GM10847 (cell line): ENCODE results near the gene C13orf46.

ENCODE experiments used
- POLR2A ChIP-seq: IDR thresholded peaks from 2 replicates; pipeline ENCODE4 v1.6.1; 2011; ENCODE audit not compliant: insufficient read length; ENCODE audit errors: extremely low read depth

Gene C13orf46

DNA sequence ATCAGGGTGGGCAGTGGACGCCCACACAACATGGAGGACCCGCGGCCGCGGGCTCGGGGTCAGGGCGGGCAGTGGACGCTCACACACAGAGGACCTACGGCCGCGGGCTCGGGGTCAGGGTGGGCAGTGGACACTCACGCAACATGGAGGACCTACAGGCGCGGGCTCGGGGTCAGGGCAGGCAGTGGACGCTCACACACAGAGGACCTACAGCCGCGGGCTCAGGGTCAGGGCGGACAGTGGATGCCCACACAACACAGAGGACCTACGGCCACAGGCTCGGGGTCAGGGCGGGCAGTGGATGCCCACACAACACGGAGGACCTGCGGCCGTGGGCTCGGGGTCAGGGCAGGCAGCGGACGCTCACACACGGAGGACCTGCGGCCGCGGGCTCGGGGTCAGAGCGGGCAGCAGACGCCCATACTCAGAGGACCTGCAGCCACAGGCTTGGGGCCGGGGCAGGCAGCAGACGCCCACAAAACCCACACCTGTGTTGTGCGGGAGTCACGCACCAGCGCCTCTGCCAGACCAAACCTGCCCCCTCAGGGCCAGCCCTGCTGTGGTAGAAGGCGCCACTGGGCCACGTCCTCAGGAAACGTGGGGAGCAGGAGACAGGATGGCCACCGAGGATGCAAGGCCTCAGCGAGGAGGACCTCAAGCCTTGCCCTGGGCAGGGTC, 27.6 kb upstream of the C13orf46 start:
- TF ChIP-seq POLR2A, result no peak

DNA sequence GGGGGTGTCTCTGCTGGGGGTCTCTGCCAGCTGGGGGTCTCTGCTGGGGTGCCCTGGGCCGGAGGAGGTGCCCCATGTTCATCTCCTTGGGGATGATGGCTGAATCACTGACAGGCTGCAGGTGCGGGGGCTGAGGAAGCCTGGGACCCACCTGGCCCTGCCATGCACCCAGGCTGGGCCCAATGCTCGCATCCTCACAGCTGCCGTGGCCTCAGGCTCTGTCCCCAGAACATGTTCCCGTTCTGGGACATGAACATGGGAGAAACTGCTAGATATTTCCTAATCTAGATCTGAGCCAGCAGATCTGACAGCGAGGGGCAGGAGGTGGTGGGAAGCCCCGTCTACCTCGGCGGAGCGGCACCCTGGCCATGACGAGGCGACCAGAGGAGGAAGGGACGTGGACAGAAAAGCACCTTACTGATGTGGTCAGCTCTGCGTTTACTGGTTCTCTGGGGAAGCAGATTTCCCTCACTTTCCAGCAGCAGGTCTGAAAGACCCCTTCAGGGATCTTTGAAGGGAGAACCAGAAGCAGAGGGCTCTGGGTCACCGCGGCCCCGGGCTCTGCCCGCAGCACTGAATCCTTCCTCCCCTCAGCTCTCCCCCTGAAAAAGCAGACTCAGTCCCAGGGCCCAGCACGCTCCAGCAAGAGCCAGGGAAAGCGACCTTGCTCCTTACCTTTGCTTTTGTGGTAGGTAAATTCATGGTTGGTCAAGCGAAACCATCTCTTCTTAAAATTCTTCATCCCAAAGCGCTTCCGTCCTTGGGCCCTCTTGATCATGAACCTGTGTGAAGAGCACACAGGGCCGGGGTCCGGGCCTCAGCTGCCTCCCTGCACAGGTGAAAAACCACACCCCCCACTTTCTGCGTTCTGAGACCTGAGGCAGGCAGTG, 26.5 kb upstream of the C13orf46 start:
- no peak for TF ChIP-seq POLR2A

- no peak for TF ChIP-seq POLR2A
Observed at GRCh38 chr13:113999618-113999910, 25.7 kb upstream of the C13orf46 start.

DNA sequence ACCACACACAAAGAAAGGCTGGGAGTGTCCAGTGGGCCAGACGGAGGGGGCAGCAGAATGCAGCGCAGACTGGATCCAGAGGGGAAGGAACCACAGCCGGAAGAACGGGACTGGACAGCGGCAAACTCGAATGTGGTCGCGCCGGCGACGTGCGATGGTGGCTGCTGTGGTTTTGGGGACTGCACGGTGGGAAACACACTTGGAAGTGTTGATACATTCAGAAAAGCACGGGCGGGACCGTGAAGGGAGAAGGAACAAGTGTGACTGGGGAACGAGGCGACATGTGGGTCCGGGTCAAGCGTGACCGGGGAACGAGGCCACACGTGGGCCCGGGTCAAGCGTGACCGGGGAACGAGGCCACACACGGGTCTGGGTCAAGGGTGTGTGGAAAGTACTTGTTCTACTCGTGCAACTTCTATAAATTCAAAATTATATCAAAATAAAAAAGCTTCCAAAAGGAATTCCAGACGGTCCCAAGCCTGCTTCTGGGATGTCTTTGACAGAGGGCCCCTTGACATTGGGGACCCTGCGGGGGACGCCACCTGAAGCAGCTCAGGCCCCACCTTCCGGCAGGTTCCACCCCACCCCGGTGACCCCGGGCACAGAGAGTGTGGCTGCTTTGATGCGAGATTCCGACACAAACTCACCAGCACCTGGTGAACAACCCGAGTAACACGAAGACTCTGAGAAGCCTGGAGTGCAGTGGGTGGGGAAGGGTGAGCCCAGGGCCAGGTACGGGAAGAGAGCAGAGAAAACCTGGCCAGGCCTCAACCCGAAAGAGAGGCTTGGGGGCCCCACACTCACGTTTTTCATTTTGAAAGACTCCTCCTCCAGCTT, 25.1 kb upstream of the C13orf46 start:
- no peak for TF ChIP-seq POLR2A

GRCh38 chr13:113997845-113998751, 24.2 kb upstream of the C13orf46 start:
- TF ChIP-seq POLR2A, result no peak

DNA sequence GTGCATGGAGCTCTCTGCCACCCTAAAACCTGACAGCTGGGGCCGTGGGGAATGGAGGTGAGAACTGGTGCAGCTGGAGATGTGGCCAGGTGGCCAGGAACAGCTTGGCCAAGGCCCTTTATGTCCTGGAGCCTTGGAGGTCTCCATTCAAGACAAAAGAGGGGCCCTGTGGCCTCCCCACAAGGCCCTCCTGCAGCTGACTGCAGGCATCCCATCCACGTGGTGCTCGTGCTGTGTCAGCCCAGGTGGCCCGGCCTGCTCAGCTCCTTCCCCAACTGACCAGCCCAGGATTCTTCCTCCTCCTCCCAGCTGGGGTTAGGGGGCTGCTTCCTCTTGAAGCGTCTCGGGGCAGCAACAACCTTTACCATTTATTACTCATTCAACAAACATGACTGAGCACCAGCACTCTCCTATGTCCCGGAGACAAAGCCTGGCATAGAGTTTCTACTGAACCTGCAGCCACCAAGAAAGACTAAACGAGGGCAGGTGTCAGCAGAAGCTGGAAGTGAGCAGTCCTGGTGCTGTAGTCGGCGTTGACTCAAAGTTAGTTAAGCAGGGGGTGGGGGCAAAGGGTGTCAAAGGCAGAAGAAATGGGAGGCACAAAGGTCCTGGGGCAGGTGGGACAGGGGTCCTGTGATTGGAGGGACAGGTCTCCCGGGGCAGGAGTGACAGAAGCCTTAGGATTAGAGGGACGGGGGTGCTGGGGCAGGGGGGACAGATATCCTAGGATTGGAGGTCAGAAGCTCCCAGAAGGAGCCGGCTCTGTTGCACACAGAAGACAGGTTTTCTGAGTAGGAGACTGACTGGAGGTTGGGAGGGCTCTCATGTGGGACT, 23.3 kb upstream of the C13orf46 start:
- no peak for TF ChIP-seq POLR2A

- TF ChIP-seq POLR2A, result no peak
Observed at GRCh38 chr13:113996081-113996911, 22.4 kb upstream of the C13orf46 start.

DNA sequence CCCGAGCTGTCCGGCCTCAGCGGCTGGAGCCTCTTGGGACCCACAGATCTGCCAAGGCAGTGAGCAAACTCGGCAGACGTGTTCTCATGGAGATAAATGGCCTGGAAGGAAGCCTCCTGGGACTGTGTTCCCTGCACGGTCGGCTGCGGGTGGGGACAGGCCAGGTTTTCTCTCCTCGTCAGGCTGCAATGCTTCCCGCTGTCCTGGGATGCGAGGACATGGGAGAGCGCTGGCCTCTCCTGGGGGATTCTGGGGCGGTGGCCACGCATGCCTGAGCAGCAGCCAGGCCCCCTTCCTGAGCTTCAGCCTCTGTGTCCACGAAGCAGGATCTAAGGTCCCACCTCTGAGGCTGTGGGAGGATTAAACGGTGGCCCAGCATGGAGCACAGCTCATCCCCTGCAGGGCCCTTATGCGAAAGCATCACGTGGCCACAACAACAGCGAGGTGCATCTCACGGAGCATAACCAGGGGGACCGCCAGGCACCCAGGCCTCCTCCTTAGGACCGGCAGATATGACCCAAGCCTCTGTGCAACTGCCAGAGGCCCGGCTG, 21.2 kb upstream of the C13orf46 start:
- TF ChIP-seq POLR2A, result no peak

DNA sequence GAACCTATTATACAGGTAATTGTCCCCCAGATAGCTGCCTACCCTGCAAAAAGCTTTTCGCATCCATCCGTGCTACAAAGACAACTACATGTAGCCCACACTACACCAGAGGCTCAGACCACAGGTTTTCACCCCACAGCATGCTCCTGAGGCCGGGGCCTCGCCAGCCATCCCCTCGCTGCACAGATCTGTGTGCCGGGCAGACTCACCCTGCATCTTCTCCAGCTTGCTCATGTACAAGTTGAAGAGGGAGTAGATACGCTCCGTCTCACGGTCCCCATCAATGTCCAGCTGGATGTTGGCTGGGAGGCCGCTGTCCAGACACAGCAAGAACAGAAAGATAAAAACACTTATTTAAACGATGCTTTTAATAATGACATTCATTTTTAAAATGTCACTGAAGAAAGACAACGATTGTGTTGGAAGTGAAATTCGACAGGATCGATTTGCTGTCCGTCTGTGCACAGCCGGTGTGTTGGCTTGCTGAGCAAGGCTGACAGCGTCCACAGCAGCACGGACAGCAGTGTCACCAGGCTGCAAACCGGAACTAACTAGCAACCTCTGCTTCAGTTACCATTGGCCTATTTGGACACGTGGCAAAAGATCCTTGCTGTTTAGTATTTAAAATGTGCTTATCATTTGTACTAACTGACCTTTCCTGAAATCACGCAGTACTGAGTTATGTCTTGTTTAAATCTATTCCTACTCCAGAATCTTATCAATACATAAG, 18.6 kb upstream of the C13orf46 start:
- no peak for TF ChIP-seq POLR2A

GRCh38 chr13:113991676-113992179, 17.9 kb upstream of the C13orf46 start:
- no peak for TF ChIP-seq POLR2A

- TF ChIP-seq POLR2A, result no peak
Observed at GRCh38 chr13:113991191-113991669, 17.4 kb upstream of the C13orf46 start.

DNA sequence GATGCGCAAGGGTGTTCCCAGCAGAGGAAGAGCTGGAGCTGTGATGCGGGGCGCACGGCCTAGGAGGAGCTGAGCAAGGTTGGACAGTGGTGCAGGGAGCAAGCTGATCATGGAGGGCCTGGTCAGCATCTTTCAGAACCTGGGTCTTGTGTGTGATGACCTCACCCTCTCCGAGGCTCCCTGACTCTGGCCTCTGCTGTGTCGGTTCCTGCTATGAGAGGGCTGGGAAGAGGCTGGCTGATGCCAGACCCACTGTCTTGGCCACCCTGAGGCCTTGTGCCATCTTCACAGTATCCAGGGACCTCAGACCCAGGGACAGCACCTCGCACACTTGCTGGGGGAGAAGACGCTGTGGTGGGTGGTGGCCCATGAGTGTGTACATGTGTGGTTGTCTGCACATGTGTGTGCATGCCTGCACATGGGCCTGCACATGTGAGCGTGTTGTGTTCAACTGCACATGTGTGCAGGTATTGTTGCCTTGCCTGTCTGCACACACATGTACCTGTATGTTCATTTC, 16.5 kb upstream of the C13orf46 start:
- no peak for TF ChIP-seq POLR2A
